ENCODE measurements around the gene MAGI1. TPM values are rescaled to one million over a fixed set of nuclear protein-coding genes. Genes with fewer than 3 reads are reported as not detected.

MAGI1 gene
- total RNA-seq, 4 donors from 2014 or later: 49.5 to 72.1 (median 67.6) TPM

DNA sequence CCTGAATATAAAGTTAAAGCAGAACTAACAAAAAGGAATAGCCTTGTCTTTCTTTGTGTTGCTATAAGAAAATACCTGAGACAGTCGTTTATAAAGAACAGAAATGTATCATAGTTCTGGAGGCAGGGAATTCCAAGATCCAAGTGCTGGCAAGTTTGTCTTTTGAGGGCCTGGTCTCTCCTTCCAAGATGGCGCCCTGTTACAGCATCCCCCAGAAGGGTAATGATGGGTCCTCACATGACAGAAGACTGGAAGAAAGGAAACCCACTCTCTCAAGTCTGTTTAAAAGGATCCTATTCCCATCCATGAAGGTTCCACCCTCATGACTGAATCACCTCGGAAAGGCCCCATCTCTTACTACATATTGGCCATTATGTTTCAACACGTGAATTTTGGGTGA is 435.1 kb downstream of the MAGI1 start:
- H3K9me3 ChIP-seq: no peaks in the 10 kb centered on the region
- H3K4me3 ChIP-seq: no peak overlapping the region
- TF ChIP-seq, protein P1, sequence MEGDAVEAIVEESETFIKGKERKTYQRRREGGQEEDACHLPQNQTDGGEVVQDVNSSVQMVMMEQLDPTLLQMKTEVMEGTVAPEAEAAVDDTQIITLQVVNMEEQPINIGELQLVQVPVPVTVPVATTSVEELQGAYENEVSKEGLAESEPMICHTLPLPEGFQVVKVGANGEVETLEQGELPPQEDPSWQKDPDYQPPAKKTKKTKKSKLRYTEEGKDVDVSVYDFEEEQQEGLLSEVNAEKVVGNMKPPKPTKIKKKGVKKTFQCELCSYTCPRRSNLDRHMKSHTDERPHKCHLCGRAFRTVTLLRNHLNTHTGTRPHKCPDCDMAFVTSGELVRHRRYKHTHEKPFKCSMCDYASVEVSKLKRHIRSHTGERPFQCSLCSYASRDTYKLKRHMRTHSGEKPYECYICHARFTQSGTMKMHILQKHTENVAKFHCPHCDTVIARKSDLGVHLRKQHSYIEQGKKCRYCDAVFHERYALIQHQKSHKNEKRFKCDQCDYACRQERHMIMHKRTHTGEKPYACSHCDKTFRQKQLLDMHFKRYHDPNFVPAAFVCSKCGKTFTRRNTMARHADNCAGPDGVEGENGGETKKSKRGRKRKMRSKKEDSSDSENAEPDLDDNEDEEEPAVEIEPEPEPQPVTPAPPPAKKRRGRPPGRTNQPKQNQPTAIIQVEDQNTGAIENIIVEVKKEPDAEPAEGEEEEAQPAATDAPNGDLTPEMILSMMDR (IDR thresholded peaks at IDR 0.05): no peak
- TF ChIP-seq POLR2A (IDR thresholded peaks at IDR 0.05): no peak
- no peaks in the 10 kb centered on the region for H3K4me1 ChIP-seq
- no peaks in the 10 kb centered on the region for H3K36me3 ChIP-seq
- no peak for DNase-seq
- H3K27ac ChIP-seq: no peak overlapping the region
- no peaks in the 10 kb centered on the region for H3K27me3 ChIP-seq

- no peaks in the 10 kb centered on the region for H3K27me3 ChIP-seq
Measured at GRCh38 chr3:65600888-65601287, 437.8 kb downstream of the MAGI1 start.

DNA sequence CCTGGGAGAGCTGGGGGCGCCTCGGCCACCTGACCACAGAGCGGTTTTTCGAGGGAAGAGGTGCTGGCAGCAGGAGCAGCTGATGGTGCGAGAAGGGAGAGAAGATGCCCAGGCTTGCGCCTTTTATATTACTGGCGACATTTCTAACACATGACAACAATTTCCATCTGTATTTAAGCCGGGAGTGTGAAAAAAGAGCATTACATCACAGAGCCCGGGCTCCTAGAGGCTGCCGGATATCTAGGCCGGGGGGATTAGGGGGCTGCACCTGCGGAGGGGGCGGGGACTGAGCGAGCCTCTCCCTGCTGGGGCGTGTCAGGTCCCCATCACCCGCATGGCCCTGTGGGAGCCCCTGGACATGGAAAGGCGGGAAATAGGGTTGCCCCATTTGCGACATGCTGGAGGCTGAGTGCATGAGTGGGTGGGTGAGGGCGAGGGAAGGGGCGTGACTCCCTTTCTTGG is 440.7 kb downstream of the MAGI1 start:
- Histone ChIP-seq H3K27ac (no peak overlapping the region), H3K4me1 (peaks cover 0 to 14% (median 0%) of the 10 kb centered on the region in 4 donors), H3K27me3 (no peaks in the 10 kb centered on the region), H3K4me3 (peak overlapping the region in 1 of 4 donors; percentile 18), H3K9me3 (no peaks in the 10 kb centered on the region), H3K36me3 (no peaks in the 10 kb centered on the region)
- TF ChIP-seq, protein P1 (IDR thresholded peaks at IDR 0.05): no peak
- TF ChIP-seq POLR2A (IDR thresholded peaks at IDR 0.05): no peak
- no peak for DNase-seq

More at GRCh38 chr3:65600888-65601287, 437.8 kb downstream of the MAGI1 start:
- no peak overlapping the region for H3K27ac ChIP-seq
- TF ChIP-seq POLR2A (IDR thresholded peaks at IDR 0.05): no peak
- TF ChIP-seq, protein P1 (IDR thresholded peaks at IDR 0.05): no peak
- no peak overlapping the region for H3K4me3 ChIP-seq
- DNase-seq: no peak
- no peaks in the 10 kb centered on the region for H3K36me3 ChIP-seq
- no peaks in the 10 kb centered on the region for H3K9me3 ChIP-seq
- H3K4me1 ChIP-seq: peaks cover 0 to 14% (median 0%) of the 10 kb centered on the region in 4 donors

GRCh38 chr3:65597226-65597951 is 441.3 kb downstream of the MAGI1 start:
- Histone ChIP-seq H3K4me1 (peaks cover 0 to 14% (median 0%) of the 10 kb centered on the region in 4 donors), H3K27ac (no peak overlapping the region), H3K4me3 (peak overlapping the region in 2 of 4 donors; percentile 8 to 18), H3K36me3 (no peaks in the 10 kb centered on the region), H3K9me3 (no peaks in the 10 kb centered on the region), H3K27me3 (no peaks in the 10 kb centered on the region)
- peak in 1 of 3 donors; percentile 50 for DNase-seq
- TF ChIP-seq, protein P1 (IDR thresholded peaks at IDR 0.05): no peak
- TF ChIP-seq POLR2A (IDR thresholded peaks at IDR 0.05): no peak

DNA sequence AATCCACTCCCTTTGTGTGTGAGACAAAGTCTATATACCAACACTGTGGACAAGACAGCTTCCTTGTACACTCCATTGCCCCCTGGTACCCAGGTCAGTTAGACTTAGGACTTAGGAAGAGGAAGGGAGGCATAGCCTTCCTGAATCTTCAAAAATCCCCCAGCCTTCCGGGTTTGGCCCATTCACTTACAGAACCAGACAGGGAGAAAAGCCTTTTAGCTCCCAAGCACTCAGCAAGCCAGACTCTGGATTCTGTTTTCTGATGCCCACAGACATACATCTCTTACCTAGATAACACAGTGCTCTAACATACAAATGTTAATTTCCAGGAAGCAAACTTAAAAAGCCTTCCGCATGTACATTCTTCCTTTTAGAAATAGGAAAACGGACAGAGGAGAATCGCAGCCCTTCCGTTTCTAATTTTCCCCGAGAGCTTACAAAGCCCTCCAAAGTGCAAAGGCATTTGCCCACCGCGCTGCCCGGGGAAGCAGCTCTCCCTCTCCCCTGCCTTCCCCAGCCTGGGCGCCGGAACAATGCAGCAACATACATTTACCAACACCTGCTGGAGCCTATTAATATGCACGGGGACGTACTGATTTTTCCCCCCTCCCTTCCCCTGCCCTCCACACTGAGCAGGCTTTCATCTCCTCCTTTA is 442.0 kb downstream of the MAGI1 start:
- Histone ChIP-seq H3K27ac (no peak overlapping the region), H3K4me3 (peak overlapping the region in 2 of 4 donors; percentile 7 to 18), H3K4me1 (peaks cover 0 to 14% (median 0%) of the 10 kb centered on the region in 4 donors), H3K36me3 (no peaks in the 10 kb centered on the region), H3K27me3 (no peaks in the 10 kb centered on the region), H3K9me3 (no peaks in the 10 kb centered on the region)
- DNase-seq: no peak
- no peak for TF ChIP-seq POLR2A (IDR thresholded peaks at IDR 0.05)
- TF ChIP-seq, protein P1 (IDR thresholded peaks at IDR 0.05): no peak
